ENCODE measurements around the gene IDI1. TPM values are rescaled to one million over a fixed set of nuclear protein-coding genes. Genes with fewer than 3 reads are reported as not detected.
A peak's percentile ranks its signal among the peaks of the same experiment; 100 is the strongest.

Gene IDI1
- total and polyA plus RNA-seq, 2 of the 4 experiments (the other 2 are of a cell fraction), result 27.3 to 27.4 TPM

DNA sequence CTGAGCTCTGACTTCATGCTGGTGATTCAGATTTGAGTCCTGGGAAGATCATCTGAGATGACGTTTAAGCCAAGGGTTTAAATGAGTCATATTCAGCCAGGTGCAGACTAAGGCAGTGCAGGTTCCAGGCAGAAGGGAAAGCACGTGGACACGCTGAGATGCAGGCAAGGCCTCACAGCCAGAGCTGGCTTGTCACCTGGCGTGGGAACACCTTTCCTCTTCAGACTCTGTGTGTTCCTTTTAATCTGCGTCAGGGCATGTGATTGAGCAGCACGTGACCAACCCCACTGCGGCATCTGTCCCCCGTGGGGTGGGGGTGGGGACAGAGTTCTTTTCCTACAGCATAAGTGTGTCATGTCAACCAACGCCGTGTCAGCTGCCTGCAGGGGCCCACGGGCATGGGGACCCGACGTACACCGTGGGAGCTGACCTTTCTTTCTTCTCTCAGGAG is 12.6 kb downstream of the IDI1 start:
- no TSS peak for BruUV-seq (replicated peaks)
- DNase-seq (peak; percentile 87), ATAC-seq (ENCODE audit: low read depth) (no peak; the same call in 1 of the 2 replicates)
- H3K56ac ChIP-seq (ENCODE audit: extremely low read depth, insufficient read depth, low read length), result no peak overlapping the region
- no peak overlapping the region for H4K8ac ChIP-seq (ENCODE audit: low read depth in 2 of 2, low read length in 2 of 2)
- H3K27ac ChIP-seq (ENCODE audit: insufficient read depth, low read length), result no peak overlapping the region
- no peak overlapping the region for H4K5ac ChIP-seq (ENCODE audit: low read depth, low read length)
- no peaks in the 10 kb centered on the region for H3K4me1 ChIP-seq (ENCODE audit: control insufficient read depth, insufficient read depth, low read length)
- H4K91ac ChIP-seq (ENCODE audit: insufficient read depth, low read depth, low read length), result no peak overlapping the region
- H3K9me3 ChIP-seq (ENCODE audit: control insufficient read depth, insufficient read depth, low read length), result no peaks in the 10 kb centered on the region
- no peak overlapping the region for H3K23ac ChIP-seq (ENCODE audit: low read depth, low read length)
- no peak overlapping the region for H2BK5ac ChIP-seq (ENCODE audit: low read depth, low read length, poor library complexity, severe bottlenecking)
- no peak overlapping the region for H3K14ac ChIP-seq (replicated peaks; ENCODE audit: low read depth, low read length)
- no peak for TF ChIP-seq MAZ (IDR thresholded peaks at IDR 0.05; ENCODE audit: borderline replicate concordance, low read depth, low read length)
- no peak for TF ChIP-seq CEBPB (IDR thresholded peaks at IDR 0.05; ENCODE audit: low read depth, low read length)
- peak; percentile 39; the same call in 1 of the 2 replicates for TF ChIP-seq FOS (IDR thresholded peaks at IDR 0.05; ENCODE audit: low read depth, low read length)
- TF ChIP-seq NFE2L2 (IDR thresholded peaks at IDR 0.05; ENCODE audit: low read depth, low read length), result no peak
- no peak for TF ChIP-seq RCOR1 (IDR thresholded peaks at IDR 0.05; ENCODE audit: insufficient replicate concordance, low read length)
- no peak for TF ChIP-seq BHLHE40 (IDR thresholded peaks at IDR 0.05; ENCODE audit: low read depth, low read length)
- no peak for TF ChIP-seq MXI1 (IDR thresholded peaks at IDR 0.05; ENCODE audit: borderline replicate concordance, low read depth, low read length)
- TF ChIP-seq, protein P1, sequence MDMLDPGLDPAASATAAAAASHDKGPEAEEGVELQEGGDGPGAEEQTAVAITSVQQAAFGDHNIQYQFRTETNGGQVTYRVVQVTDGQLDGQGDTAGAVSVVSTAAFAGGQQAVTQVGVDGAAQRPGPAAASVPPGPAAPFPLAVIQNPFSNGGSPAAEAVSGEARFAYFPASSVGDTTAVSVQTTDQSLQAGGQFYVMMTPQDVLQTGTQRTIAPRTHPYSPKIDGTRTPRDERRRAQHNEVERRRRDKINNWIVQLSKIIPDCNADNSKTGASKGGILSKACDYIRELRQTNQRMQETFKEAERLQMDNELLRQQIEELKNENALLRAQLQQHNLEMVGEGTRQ (IDR thresholded peaks at IDR 0.05; ENCODE audit: low read depth, low read length), result 0 out of 2 replicates have a peak, but pooled peaks have one; percentile 22
- TF ChIP-seq RFX5 (IDR thresholded peaks at IDR 0.05; ENCODE audit: low read depth, low read length), result no peak
- peak overlapping the region; percentile 55 for H2AK9ac ChIP-seq (replicated peaks; ENCODE audit: low read depth, low read length, poor library complexity)
- H2AFZ ChIP-seq (replicated peaks; ENCODE audit: low read length, poor library complexity), result peak overlapping the region; percentile 79
- in situ Hi-C loops (cut with MboI; ENCODE audit: low sequenced_read_pairs) (no loop called here), intact Hi-C loops (cut with micrococcal nuclease) (no loop called here), dilution Hi-C loops (cut with HindIII; ENCODE audit: low sequenced_read_pairs, unreplicated experiment) (no loop called here)
- H2BK120ac ChIP-seq (ENCODE audit: low read depth, low read length), result no peak overlapping the region
- H3K27me3 ChIP-seq (ENCODE audit: control insufficient read depth, insufficient read depth, low read length), result no peaks in the 10 kb centered on the region
- H4K20me1 ChIP-seq (ENCODE audit: insufficient read depth, low read length), result peaks cover 2% of the 10 kb centered on the region; the same call in 1 of the 2 replicates
- no peak overlapping the region for H3K9ac ChIP-seq (ENCODE audit: low read depth, low read length)
- no peak overlapping the region for H3K4ac ChIP-seq (ENCODE audit: low read depth, low read length)
- no peak overlapping the region for H2BK20ac ChIP-seq (ENCODE audit: low read depth, low read length)
- no peak overlapping the region for H2BK15ac ChIP-seq (ENCODE audit: low read depth, low read length)
- H2AK5ac ChIP-seq (ENCODE audit: low read depth, low read length), result no peak overlapping the region
- H3K79me1 ChIP-seq (ENCODE audit: low read depth in 1 of 2, low read length in 2 of 2), result peaks cover 0 to 3% of the 10 kb centered on the region in 2 experiments; a peak in 2 of 4 replicates
- ChIA-PET CTCF (no interaction called here), POLR2A (ENCODE audit: unreplicated experiment) (no interaction called here)
- no peak overlapping the region for H3K18ac ChIP-seq (ENCODE audit: low read depth, low read length)
- H3K9me1 ChIP-seq (ENCODE audit: insufficient read depth, low read length), result peaks cover 5% of the 10 kb centered on the region; the same call in 1 of the 2 replicates
- H3K4me3 ChIP-seq (ENCODE audit: insufficient read depth, low read depth, low read length), result no peak overlapping the region
- 83% methylated on average over 7 of the region's 14 CpGs; no CpG with 5 or more reads in 1 of the 2 experiments for WGBS, 2 experiments (ENCODE audit: extremely low coverage in 2 of 2, insufficient read length in 1 of 2)
- H3K36me3 ChIP-seq (ENCODE audit: control insufficient read depth, insufficient read depth, low read length), result peaks cover 7% of the 10 kb centered on the region
- H3K4me2 ChIP-seq (ENCODE audit: low read depth, low read length), result no peak overlapping the region
